Mesenteric fat pad (tissue), 1 donor: Measurements from ENCODE around the gene ST3GAL4. TPM values are rescaled to one million over a fixed set of nuclear protein-coding genes. Genes with fewer than 3 reads are reported as not detected.

Experiments
- DNase-seq: peaks from one replicate; pipeline ENCODE4 v3.0.0-alpha.2; 2020; ENCODE audit warnings: low spot score
- total RNA-seq: library from RNA; stranded (reverse); fragmentation: NEBNext Ultra II Directional; extraction: Animal tissue kit (Norgen Biotek cat#: 25700); gene quantifications from one replicate; pipeline ENCODE4 v1.2.1, GENCODE V29; 2021
- donor health status: DM: yes; HTN: yes; CAD: no.

ST3GAL4 gene
- total RNA-seq, 1 donor from 2014 or later: 65.2 TPM

DNA sequence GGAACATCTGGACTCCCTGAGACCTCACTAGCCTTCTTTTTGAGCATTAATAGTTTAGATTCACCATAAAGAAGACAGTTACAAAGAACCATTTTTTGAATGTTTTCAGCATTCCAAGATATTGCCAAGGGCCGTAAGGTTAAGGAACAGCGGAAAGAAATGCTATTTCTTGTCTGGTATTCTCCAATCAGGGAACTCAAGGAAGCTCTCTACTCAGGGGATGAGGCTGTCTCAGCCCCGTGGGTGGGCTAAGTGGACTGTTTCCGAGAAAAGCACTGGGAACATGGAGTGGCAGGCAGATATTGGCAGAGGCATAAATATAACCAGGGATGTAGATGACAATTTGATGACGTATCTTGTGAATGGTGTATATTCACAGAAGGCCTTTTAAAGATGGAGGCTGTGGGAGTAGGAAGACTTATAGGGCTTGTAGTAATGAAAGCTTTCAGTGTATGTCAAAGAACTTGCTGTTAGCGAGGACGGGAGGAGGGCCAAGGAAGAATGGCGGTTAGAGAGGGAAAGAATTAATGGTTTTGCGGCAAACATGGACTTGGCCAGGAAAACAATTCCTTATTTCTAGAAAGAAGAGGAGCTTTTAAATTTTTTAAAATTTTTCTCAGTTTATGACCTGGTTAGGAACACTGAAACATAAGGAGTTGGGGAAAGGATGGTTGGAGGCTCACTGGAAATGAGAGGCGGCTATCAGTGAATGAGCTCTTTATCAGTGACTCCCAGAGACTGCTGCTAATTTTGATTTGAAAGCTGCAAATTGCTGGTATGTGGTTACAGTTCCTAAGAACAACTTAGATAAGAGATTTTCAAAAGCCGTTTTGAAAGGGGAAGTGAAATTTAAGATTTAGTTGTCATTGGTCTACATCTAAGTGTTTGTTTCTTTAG, 64.6 kb downstream of the ST3GAL4 start:
- no peak for DNase-seq

GRCh38 chr11:126420698-126421256, 65.3 kb downstream of the ST3GAL4 start:
- DNase-seq: no peak

GRCh38 chr11:126421271-126421671, 65.8 kb downstream of the ST3GAL4 start:
- DNase-seq: no peak

DNA sequence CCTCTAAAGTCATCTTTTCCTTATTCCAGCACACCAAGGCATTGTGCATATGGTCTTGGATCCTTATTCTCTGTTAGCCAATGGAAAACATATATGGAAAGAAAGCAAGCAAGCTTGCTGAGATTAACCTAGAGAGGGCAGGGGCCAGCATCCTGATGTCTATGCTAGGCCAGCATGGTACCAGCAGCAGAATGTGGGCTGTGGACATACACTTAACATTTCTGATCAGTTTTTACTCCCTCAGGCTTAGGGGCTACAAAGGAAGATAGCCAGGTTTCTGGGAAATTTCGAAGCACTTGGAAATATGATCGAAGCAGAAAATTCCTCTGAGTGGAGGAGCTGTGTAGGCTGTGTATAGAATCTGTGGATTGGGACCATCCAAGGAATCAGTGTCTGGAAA, 67.0 kb downstream of the ST3GAL4 start:
- DNase-seq: no peak

DNA sequence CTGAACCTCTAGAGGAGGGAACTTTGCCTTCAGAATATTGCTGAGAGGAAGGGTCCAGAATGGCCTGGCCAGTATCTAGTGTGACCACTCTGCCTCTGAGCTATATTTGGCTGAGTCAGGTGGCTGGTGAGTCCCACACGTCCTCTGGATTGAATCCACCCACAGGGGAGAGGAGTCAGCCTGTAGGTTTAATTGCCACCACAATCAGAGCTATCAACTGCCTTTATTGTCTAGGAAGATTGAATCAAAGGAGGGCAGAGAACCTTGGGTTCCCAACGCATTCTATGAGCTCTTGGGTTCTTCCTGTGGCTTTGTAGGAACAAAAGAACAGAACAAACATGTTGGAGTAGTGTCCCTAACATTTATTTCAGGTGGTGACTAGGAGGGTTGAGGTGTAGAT, 67.7 kb downstream of the ST3GAL4 start:
- no peak for DNase-seq

DNA sequence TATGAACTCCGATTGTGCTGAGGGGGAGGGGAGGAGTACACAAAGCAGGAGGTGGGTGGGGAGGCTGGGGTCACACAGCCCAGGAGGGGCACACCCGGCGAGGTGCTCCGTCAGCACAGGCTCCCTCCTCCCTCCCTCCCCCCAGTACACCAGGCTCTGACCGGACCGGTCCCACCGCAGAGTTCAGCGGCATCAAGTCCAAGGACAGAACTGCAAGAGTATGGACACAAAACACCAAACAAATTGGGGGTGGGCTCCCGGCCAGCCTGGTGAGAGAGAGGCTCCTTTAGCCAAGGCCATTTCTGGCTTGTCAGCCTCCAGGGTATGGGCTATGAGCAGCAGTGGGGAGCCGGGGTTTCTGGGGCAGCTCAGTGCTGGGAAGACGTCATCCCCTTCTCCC, 68.3 kb downstream of the ST3GAL4 start:
- DNase-seq: no peak

DNA sequence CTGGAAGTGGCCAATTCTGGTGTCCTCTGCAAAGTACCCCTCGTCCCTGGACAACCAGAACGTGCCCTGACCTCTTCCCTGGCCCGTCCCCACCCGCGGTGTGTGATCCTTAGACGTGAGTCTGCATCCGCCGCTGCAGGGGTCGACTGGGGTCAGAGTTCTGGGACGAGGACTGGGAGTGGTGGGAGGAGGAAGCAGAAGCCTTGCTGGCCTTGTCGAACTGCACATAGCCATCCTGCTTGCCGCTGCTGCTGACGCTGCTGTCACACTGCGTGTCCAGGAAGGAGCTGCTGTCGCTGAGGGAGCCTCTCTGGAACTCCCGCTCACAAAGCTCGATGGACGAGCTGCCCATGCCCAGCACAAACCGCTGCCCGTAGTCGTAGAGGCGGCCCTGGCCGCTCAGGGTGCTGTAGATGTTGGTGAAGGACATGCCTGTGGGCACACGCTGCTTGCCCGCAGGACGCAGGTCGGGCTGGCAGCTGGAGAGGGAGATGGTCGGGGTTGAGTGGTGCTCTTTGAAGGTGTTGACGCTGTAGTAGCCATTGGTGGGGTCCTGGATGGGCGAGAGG, 69.1 kb downstream of the ST3GAL4 start:
- no peak for DNase-seq

- DNase-seq: no peak
Measured at GRCh38 chr11:126426106-126426505, 70.6 kb downstream of the ST3GAL4 start.

DNA sequence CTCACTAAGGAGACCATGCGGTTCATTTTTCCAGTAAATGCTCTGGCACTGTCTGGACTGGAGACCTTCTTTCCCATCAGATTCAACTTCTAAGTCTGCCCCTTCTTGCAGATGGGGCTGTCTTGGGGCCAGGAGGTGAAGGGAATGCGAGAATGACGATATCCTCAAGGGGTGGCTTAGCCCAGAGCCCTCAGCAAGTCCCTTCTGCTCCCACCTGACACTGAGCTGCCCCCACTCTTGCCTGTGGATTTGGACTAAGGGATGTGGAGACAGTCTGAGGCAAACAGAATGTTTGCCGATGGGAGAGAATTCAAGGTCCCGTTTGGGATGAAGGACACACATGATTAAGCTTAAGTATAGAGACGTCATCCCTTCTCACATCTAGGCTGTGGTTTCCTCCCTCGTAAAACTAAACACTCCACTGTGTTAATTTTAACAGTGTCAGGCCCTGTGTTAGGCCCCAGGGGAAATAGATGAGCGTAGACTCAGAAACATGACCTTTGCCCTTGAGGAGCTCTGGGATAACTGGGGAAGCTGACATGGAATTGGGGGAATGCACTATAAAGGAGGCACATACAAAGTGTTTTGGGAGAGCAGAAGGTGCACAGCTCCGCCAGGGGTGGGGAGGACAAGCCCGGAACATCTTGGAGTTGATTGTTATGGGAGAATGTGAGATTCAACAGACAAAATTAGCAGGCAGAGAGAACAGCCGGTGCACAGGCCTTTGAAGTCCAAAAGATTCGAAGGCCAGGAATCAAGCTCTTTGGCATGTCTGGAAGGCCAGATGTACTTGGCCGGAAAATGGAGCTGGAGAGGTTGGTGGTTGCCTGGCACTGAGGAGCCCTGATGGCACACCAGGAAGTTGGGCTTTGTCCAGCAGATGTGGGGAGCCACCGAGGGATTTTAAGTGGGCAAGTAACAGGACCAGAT, 71.6 kb downstream of the ST3GAL4 start:
- DNase-seq: no peak

DNA sequence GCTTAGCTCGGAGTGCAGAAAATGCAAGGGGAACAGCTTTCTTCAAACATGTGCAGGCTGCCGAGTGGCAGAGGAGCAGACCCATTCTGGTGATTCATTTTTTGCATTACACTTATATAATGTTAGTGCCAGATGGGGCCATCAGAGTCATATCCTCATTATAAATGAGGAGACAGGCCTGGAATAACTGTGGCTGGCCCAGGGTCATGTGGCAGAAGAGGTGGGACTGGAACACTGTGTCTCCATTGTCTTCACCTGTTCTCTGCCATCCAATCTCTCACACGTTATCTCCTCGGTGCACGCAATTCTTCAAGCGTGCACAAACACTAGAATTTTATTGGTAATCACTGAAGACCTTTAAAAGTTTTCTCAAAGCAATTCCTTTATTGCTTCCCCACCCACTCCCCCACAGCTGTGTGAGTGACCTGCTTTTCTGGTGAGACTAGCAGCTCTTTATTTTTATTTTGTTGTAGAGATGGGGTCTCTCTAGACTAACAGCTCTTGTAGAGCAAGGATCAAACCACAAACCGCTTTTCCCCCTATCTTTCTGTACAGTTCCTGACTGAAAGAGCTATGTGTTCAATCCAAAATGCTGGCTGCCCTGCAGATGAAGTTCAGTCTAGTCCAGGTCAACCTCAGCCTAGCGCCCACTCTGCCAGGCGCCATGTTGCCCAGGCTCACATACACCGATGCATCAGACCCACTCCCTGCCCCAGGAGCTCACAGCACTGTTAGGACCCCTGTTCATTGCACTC, 75.3 kb downstream of the ST3GAL4 start:
- no peak for DNase-seq

DNA sequence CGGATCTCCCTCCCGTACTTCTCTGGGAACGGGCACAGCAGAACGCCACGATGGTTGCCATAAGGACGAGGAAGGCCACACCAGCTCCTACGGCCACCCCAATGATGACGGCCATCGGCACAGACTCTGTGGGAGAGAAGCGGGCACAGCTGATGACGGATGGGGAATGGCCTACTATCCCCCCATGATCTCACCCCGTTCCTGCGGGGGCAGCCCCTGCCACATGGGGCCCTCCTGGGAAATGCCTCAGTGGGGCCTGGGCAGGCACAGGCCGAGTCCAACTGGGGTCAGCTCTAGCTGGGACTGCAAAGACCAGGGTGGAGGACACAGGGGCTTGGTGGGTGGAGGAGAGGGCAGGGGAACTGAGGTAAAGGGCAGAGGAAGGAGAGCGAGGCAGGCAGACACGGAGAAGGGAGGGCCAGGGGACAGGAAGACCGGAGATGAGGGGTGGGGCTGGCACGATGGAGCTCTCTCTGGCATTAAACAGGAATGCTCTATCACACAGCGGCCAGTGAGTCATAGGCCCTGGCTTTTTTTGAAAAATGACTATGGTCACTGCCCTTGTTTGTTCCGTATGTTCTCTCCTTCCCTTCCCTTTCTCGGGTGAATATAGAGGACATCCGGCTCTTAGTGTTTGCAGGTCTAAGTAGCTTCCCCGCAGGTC, 76.0 kb downstream of the ST3GAL4 start:
- DNase-seq: no peak

DNA sequence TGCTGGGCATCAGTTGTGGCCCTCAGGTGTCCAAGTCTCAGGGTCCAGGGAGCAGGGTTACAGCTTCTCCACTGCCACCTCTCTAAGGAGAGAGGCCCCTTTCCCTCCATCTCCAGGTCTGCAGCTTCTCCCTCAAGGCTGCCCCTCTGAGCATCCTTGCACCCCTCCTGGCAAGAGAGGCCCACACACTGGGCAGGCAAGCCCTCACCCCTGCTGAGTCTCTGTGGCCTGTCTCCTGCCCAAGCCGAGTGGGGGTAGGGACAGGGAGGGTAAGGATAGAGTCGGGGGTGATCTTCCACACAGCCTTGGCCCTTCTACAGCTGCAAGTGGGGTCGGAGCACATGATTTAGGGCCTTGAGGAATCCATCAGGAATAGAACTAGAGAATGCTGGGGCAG, 76.6 kb downstream of the ST3GAL4 start:
- DNase-seq: no peak

DNA sequence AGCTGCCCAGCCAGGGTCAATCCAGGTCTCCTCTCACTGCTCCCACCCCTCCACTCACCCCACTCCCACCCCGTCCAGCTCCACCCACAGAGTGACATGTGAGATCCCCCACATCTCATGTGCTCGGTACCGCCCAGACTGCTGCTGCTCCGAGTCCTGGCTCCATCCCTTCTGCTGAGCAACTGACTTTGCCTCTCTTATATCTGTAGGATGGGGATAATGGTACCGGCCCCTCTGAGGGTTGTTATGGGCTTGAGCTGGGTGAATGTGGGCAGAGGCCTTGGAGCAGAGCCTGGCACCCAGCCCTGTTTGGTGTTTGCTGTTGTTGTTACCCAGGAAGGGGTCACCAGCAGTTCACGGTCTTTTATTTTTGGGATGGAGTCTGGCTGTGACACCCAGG, 77.0 kb downstream of the ST3GAL4 start:
- no peak for DNase-seq

DNA sequence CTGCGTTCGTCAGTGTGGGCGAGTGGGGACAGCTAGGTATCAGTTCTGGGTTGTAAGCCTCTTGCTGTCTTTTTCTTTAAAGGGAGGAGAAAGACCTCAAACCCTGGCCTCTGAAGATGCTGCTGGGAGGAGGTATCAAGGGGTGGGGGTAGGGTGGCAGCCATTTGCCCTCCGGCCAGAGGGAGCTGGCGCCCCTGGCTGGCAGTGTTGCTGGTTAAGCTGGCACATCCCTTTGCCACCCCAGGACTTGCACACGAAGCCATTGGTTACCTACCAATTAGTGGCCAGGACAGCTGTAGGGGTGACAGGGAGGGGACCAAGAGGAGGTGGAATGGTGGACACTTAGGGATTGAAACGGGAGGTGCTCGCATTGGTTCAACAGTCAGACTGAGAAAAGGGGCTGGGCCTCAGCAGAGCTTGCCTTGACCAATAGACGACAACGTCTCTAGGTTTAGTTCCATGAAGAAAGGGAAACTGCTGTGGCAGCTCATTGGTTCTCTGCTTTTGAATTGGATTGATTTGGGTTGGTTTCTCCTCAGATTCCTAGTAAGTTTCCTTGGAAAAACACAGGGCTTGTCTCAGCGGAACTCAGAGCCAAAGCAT, 77.9 kb downstream of the ST3GAL4 start:
- DNase-seq: no peak

GRCh38 chr11:126433989-126434949, 78.8 kb downstream of the ST3GAL4 start:
- no peak for DNase-seq

- no peak for DNase-seq
Measured at GRCh38 chr11:126434950-126435335, 79.5 kb downstream of the ST3GAL4 start.

DNA sequence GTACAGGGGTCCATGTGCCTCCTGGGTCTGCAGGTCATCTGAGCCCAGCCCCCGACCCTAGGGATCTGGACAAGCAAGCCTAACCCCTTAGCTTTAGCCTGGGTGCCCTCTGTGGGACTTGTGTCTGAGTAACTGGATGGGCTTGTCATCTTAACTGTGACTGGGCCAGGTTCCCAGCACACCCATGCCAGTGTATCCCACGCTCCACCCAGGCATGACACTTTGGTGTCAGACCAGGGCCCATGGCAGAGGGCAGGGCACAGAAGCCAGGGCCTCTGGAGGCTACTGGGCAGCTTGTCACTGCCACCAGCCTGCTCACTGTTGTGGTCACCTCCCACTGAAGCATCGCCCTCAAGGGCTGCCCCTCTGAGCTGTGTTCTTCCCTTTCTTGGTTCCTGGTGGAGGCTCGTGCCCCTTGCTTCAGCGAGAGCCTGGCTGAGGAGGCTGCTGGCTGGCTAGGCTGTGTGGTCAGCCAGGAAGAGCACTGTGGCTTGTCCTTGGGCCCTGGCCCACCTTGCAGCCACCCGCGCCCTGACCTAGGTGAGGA, 80.8 kb downstream of the ST3GAL4 start:
- DNase-seq: no peak

GRCh38 chr11:126437731-126438130, 82.2 kb downstream of the ST3GAL4 start:
- no peak for DNase-seq
